ENCODE measurements around the gene SMCO1.
"Not testable (repeated sequence)": the region's sequence is repeated elsewhere in the genome, so short reads cannot be mapped to it uniquely, and the experiment has no call there.

DNA sequence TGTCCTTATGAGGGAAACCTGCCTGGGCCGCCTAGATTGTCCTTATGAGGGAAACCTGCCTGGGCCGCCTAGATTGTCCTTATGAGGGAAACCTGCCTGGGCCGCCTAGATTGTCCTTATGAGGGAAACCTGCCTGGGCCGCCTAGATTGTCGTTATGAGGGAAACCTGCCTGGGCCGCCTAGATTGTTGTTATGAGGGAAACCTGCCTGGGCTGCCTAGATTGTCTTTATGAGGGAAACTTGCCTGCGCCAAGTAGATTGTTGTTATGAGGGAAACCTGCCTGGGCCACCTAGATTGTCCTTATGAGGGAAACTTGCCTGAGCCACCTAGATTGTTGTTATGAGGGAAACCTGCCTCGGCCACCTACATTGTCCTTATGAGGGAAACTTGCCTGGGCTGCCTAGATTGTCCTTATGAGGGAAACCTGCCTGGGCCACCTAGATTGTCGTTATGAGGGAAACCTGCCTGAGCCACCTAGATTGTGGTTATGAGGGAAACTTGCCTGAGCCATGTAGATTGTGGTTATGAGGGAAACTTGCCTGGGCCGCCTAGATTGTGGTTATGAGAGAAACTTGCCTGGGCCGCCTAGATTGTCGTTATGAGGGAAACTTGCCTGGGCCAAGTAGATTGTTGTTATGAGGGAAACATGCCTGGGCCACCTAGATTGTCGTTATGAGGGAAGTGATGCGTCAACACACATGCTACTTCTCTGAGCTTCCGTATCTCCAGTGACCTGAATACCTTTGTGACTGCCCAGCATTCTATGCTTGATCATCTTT, 3.3 kb downstream of the SMCO1 start:
- not testable (repeated sequence) for TF ChIP-seq CTCF, EP300 (IDR thresholded peaks at IDR 0.05)

Measured in upper lobe of left lung (tissue), 4 donors.